HG03558 (cell line): ENCODE data around the gene UGT1A8.
"Not testable (repeated sequence)": the region's sequence is repeated elsewhere in the genome, so short reads cannot be mapped to it uniquely, and the experiment has no call there.

ENCODE experiments used
- ATAC-seq: cut with Tn5 transposase; IDR thresholded peaks from one replicate; pipeline ENCODE4 v1.9.1; 2021; ENCODE audit warnings: moderate number of reproducible peaks; ENCODE audit not compliant: unreplicated experiment; ENCODE audit errors: extremely low read depth

Gene UGT1A8

GRCh38 chr2:233711312-233712008, 94.0 kb downstream of the UGT1A8 start:
- ATAC-seq: no peak

GRCh38 chr2:233712611-233713261, 95.3 kb downstream of the UGT1A8 start, which contains the start of gene UGT1A5:
Gene UGT1A5 (plus strand): TSS chr2:233712907. CDS start chr2:233712992, 85 bp downstream.
- no peak for ATAC-seq

DNA sequence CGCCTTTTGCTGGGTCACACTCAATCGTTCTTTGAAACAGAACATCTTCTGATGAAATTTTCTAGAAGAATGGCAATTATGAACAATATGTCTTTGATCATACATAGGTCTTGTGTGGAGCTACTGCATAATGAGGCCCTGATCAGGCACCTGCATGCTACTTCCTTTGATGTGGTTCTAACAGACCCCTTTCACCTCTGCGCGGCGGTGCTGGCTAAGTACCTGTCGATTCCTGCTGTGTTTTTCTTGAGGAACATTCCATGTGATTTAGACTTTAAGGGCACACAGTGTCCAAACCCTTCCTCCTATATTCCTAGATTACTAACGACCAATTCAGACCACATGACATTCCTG, 95.8 kb downstream of the UGT1A8 start:
- no peak for ATAC-seq

GRCh38 chr2:233714121-233714520, 96.7 kb downstream of the UGT1A8 start:
- ATAC-seq: no peak

- ATAC-seq: no peak
Measured at GRCh38 chr2:233718552-233718951, 101.1 kb downstream of the UGT1A8 start, which contains the start of gene UGT1A4. Gene UGT1A4 (plus strand): TSS chr2:233718736. CDS start chr2:233718821, 85 bp downstream.

DNA sequence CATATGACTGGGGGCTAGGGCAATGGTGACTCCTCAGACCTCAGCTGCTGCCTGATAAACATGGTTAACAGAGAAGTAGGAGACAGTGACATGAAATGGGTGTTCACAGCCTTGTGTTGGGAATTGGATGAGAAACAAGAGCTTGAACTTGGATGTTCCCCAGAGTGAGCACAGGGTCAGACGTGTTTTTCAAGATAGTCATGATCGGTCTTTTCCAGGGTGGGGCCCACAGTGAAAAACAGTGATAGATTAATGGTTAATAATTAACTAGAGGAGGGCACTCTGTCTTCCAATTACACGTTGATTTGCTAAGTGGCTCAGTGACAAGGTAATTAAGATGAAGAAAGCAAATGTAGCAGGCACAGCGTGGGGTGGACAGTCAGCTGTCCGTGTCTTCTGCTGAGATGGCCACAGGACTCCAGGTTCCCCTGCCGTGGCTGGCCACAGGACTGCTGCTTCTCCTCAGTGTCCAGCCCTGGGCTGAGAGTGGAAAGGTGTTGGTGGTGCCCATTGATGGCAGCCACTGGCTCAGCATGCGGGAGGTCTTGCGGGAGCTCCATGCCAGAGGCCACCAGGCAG, 111.4 kb downstream of the UGT1A8 start, which contains the start of gene UGT1A3:
TSS of gene UGT1A3 (plus strand) at position 320 of the 579 bp plus-strand sequence. CDS start at position 405, 85 bp downstream.
- ATAC-seq: no peak

- ATAC-seq: not testable (repeated sequence)
Measured at GRCh38 chr2:233736868-233737653, 119.6 kb downstream of the UGT1A8 start.

DNA sequence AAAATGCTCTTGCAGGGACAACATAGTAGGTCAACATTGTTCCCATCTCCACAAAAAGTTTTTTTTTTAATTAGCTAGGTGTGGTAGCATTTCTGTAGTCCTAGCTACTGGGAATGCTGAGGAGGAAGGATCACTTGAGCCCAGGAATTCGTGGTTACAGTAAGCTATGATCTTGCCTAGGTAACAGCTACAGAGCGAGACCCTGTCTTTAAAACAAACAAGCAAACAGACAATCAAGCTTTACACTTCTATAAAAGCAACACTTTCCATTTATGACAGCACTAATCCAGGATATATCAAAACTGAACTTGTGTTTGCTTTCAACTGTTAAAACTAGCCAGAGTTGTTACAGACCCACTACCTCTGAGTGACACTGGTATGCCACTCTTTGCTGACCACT, 123.4 kb downstream of the UGT1A8 start:
- no peak for ATAC-seq

DNA sequence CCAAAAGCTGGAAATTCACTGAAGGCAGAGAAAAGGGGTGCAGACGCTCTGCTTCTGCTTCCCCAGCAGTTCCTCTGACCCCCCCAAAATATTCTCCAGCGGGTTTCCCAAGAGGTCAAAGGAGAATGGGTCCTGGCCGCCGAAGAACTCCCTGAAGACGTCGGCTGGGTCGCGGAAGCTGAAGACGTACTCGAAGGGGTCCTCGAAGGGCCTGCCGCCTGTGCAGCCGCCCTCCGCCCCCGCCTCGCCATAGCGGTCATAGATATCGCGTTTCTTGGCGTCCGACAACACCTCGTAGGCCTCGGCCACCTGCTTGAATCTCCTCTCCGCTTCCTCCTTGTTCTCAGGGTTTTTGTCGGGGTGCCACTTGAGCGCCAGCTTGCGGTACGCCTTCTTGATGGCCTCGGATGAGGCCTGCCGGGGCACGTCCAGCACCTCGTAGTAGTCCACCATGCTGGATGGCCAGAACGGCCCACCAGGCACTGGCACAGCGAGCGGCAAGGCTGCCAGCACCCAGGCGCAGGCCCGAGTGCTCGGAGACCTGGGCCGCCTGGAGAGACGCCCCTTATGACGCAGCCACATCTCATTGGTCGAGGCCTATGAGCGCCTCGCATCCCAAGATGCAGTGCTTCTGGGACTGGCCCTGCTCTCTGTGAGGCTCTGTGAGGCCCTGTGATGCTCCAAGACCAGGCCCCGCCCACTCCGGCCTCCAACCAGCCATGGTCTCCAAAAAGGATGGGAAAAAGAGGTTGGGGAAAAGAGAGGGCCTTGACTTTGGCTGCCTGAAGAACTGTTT, 126.2 kb downstream of the UGT1A8 start:
- ATAC-seq: no peak

GRCh38 chr2:233745073-233745755, 127.8 kb downstream of the UGT1A8 start:
- no peak for ATAC-seq

- not testable (repeated sequence) for ATAC-seq
Measured at GRCh38 chr2:233745838-233746237, 128.4 kb downstream of the UGT1A8 start.

GRCh38 chr2:233746475-233747282, 129.2 kb downstream of the UGT1A8 start:
- no peak for ATAC-seq

DNA sequence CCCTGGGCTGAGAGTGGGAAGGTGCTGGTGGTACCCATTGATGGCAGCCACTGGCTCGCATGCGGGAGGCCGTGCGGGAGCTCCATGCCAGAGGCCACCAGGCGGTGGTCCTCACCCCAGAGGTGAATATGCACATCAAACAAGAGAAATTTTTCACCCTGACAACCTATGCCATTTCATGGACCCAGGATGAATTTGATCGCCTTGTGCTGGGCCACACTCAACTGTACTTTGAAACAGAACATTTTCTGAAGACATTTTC, 129.8 kb downstream of the UGT1A8 start:
- no peak for ATAC-seq

GRCh38 chr2:233750689-233751088, 133.3 kb downstream of the UGT1A8 start:
- ATAC-seq: not testable (repeated sequence)

DNA sequence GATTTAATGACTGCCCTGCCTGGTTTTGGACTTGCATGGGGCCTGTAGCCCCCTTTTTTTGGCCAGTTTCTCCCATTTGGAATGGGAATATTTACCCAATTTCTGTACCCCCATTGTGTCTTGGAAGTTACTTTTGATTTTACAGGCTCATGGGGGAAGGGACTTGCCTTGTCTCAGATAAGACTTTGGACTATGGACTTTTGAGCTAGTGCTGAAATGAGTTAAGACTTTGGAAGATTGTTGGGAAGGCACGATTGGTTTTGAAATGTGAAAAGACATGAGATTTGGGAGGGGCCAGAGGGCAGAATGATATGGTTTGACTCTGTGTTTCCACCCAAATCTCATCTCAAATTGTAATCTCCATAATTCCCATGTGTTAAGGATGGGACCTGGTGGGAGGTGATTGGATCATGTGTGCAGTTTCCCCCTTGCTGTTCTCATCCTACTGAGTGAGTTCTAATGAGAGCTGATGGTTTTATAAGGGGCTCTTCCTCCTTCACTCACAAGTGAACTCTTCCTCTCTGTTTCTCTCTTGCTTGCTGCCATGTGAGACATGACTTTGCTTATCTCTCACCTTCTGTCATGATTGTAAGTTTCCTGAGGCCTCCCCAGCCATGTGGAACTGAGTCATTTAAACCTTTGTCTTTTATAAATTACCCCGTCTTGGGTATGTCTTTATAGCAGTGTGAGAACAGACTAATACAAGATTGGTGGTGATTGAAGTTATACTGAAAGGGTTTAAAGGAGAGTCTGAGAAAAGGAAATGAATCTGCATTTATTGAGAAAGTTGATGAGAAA, 134.0 kb downstream of the UGT1A8 start:
- not testable (repeated sequence) for ATAC-seq

DNA sequence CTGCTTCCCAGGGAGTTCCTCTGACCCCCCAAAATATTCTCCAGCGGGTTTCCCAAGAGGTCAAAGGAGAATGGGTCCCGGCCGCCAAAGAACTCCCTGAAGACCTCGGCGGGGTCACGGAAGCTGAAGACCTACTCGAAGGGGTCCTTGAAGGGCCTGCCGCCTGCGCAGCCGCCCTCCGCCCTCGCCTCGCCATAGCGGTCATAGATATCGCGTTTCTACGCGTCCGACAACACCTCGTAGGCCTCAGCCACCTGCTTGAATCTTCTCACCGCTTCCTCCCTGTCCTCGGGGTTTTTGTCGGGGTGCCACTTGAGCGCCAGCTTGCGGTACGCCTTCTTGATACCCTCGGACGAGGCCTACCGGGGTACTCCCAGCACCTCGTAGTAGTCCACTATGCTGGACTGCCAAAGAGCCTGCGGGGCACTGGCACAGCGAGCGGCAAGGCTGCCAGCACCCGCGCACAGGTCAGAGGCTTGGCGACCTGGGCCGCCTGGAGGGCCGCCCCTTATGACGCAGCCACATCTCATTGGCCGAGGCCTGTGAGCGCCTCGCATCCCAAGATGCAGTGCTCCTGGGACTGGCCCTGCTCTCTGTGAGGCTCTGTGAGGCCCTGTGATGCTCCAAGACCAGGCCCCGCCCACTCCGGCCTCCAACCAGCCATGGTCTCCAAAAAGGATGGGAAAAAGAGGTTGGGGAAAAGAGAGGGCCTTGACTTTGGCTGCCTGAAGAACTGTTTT, 137.6 kb downstream of the UGT1A8 start:
- ATAC-seq: no peak

DNA sequence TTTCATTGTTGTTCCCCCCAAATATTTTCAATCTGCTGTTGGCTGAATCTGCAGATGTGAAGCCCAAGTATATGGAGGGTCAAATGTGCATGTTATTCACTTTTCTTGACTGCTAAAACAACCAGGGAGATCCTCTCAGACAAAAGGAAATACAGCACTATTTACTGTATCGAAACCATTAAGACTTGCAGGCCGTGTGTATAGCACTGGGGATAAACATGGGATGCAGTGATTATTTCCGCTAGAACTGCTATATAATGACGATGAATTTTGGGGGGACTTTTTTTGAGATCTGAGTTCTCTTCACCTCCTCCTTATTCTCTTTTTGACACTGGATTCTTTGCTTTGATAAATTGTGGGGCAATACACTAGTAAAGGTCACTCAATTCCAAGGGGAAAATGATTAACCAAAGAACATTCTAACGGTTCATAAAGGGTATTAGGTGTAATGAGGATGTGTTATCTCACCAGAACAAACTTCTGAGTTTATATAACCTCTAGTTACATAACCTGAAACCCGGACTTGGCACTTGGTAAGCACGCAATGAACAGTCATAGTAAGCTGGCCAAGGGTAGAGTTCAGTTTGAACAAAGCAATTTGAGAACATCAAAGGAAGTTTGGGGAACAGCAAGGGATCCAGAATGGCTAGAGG, 139.1 kb downstream of the UGT1A8 start:
- no peak for ATAC-seq
